GM12873 (cell line): ENCODE results near the gene PRR20G.

Source experiments
- CTCF ChIP-seq: IDR thresholded peaks from 2 replicates; pipeline ENCODE4 v1.5.1; 2012; ENCODE audit warnings: low read depth, mild to moderate bottlenecking, moderate library complexity, low read length, control low read depth; ENCODE audit not compliant: insufficient read depth; ENCODE audit errors: missing control alignments

The PRR20G gene

GRCh38 chr3:127247292-127247691 lies 40.6 kb downstream of the PRR20G start:
- TF ChIP-seq CTCF, result no peak

- no peak for TF ChIP-seq CTCF
Measured at GRCh38 chr3:127238602-127239001, 49.2 kb downstream of the PRR20G start.

- no peak for TF ChIP-seq CTCF
Measured at GRCh38 chr3:127237835-127238234, 50.0 kb downstream of the PRR20G start.

- no peak for TF ChIP-seq CTCF
Measured at GRCh38 chr3:127235706-127236105, 52.1 kb downstream of the PRR20G start.

- TF ChIP-seq CTCF, result no peak
Measured at GRCh38 chr3:127234778-127235177, 53.1 kb downstream of the PRR20G start.
